Small intestine (tissue), 7 donors: ENCODE results near the gene SLC1A1. TPM values are rescaled to one million over a fixed set of nuclear protein-coding genes. Genes with fewer than 3 reads are reported as not detected.

Source experiments
- DNase-seq, 2 donors: peaks; one replicate each; pipeline versions ENCODE4 v3.0.0 to v3.0.0-alpha.2; 2013
- FAIRE-seq: peaks from 2 replicates; lab custom pipeline; 2012; peaks lifted over from hg19 to GRCh38; lab: Jason Lieb, UNC
- H3K27ac ChIP-seq, 3 donors: one replicate each; pipeline ENCODE4 v1.5.1; 2013; ENCODE audit warnings: low read length in 2 of 3, mild to moderate bottlenecking in 2 of 3, control low read depth in 1 of 3, inconsistent platforms in 1 of 3, low read depth in 1 of 3, moderate library complexity in 1 of 3
- H3K27me3 ChIP-seq, 3 donors: one replicate each; pipeline ENCODE4 v1.6.1; 2013; ENCODE audit warnings: low read length in 3 of 3, inconsistent platforms in 1 of 3; ENCODE audit not compliant: control insufficient read depth in 3 of 3, insufficient read depth in 3 of 3
- H3K36me3 ChIP-seq, 3 donors: one replicate each; pipeline ENCODE4 v1.6.1; 2013; ENCODE audit warnings: low read length in 3 of 3, inconsistent platforms in 1 of 3, low read depth in 1 of 3, mild to moderate bottlenecking in 1 of 3, moderate library complexity in 1 of 3; ENCODE audit not compliant: control insufficient read depth in 3 of 3, insufficient read depth in 2 of 3
- H3K4me1 ChIP-seq, 3 donors: one replicate each; pipeline ENCODE4 v1.6.1; 2013; ENCODE audit warnings: low read length in 2 of 3, inconsistent platforms in 1 of 3, low read depth in 1 of 3, mild to moderate bottlenecking in 1 of 3, moderate library complexity in 1 of 3; ENCODE audit not compliant: control insufficient read depth in 3 of 3, insufficient read depth in 2 of 3
- H3K4me3 ChIP-seq, 3 donors: one replicate each; pipeline ENCODE4 v1.5.1; 2013; ENCODE audit warnings: low read length in 3 of 3, control low read depth in 1 of 3, inconsistent platforms in 1 of 3, low read depth in 1 of 3, mild to moderate bottlenecking in 1 of 3, moderate library complexity in 1 of 3
- H3K9me3 ChIP-seq, 2 donors: one replicate each; pipeline ENCODE4 v1.6.1; 2013; ENCODE audit warnings: low read depth in 1 of 2, low read length in 1 of 2; ENCODE audit not compliant: control insufficient read depth in 2 of 2, insufficient read depth in 1 of 2
- WGBS, 3 donors: extraction: QIAGEN DNeasy Blood & Tissue Kit; methylation state at CpG; one replicate each; pipeline ENCODE4 v1.1.7; 2013; 5-methylcytosine and 5-hydroxymethylcytosine counted together
- polyA plus RNA-seq, 4 donors: library from polyadenylated mRNA; stranded (reverse) in 3 of 4; unstranded in 1 of 4; fragments of 200-250 nt in 3 of 4; fragments of 120-200 nt in 1 of 4; gene quantifications; one replicate each; pipeline versions ENCODE4 v1.2.1 to v1.2.3, GENCODE V29; 2013
- donor health status: healthy with polysubstance abuse.
- donor health status: control.
- donor health status: control.
- donor health status: Bipolar disorder and iron deficiency.
- donor health status: healthy.

Gene SLC1A1
- polyA plus RNA-seq, 4 donors = 21.1 to 46.4 (median 42.9) TPM

DNA sequence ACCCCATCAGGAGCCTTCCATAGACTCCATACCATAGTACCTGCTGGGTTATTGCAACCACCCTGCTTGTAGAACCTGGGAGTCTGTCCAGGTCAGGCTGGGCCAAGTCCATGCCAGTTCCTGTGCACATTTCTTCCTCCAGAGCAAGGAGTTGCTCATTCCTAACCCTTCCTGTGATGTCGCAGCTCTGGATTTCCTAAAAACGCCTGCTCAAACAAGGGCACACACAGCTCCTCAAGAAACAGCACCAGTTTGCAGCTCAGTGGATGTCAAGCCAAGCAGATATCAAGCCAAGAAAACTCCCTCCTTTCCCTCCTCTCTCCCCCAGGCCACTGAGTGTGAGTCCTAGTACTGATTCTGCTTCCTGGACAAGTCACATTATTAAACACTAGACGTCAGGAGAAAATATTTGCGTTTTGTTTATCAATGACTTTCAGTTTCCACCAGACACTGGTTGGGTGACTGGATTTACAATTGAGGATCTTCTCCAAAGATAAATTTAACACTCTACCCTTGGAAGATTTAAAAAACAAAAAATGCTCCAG lies 59.6 kb downstream of the SLC1A1 start:
- no peak for FAIRE-seq
- no peaks in the 10 kb centered on the region for H3K9me3 ChIP-seq
- WGBS, 3 donors = 56 to 75% (median 73%) methylated on average over 4 of the region's 4 CpGs
- peak overlapping the region in 2 of 3 donors; percentile 6 to 76 for H3K27ac ChIP-seq
- H3K4me3 ChIP-seq = no peak overlapping the region
- H3K4me1 ChIP-seq = peaks cover 0 to 24% (median 2%) of the 10 kb centered on the region in 3 donors
- H3K36me3 ChIP-seq = peaks cover 0 to 12% (median 3%) of the 10 kb centered on the region in 3 donors
- no peak for DNase-seq
- no peaks in the 10 kb centered on the region for H3K27me3 ChIP-seq

DNA sequence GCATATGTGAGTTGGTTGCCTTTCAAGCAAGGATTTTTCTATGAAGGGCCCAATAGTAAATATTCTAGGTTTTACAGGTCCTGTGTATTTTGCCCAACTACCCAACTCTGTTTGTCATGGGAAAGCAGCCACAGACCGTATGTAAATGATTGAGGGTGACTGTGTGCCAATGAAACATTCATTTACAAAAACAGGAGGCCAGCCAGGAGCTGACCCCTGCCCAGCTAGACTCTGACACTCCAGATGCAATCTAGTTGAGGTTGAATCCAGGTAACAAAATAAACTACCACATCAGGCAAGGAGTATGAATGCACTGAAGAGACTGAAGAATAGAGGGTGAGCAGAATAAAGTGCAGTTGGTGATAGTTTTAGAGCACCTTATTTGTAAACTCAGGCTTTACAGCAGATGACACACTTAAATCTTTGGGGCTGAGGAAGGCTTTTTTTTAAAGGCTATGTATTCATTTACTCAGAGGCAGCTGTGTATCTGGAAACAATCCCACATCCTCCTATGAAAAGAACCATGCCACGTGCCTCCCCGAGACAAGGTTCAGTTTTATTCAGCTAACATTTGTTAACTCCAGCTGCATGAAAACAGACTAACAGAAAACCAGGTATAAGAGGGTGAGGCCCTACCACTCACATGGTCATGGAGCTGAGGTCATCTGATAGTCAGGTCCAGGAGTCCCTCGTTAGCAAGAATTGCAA lies 60.7 kb downstream of the SLC1A1 start:
- H3K27ac ChIP-seq = peak overlapping the region in 2 of 3 donors; percentile 21 to 76
- no peak for FAIRE-seq
- DNase-seq = peak; percentile 32 to 75

DNA sequence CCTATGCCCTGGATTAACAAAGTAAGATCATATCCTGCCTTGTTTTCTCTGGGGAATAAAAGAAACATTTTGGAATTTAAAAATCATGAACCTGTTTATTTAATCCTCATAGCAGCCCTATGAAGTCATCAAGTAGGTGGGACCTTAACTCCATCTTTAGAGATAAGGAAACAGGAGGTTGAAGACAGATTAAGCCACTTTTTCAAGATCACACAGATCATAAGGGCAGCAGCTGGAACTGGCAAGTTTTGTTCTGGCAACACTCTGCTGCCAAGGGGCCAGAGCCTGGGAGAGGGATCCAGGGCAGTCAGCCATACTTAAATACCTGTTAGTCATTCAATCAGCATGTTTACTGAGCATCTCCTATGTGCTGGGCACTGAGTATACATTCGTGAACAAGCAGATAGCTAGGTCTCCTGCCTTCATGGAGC lies 63.7 kb downstream of the SLC1A1 start:
- Histone ChIP-seq H3K27ac (no peak overlapping the region), H3K4me1 (peaks cover 0 to 21% (median 2%) of the 10 kb centered on the region in 3 donors), H3K4me3 (no peak overlapping the region), H3K9me3 (no peaks in the 10 kb centered on the region), H3K36me3 (peaks cover 0 to 9% (median 0%) of the 10 kb centered on the region in 3 donors), H3K27me3 (no peaks in the 10 kb centered on the region)
- FAIRE-seq (no peak), DNase-seq (no peak)
- 72 to 85% (median 79%) methylated on average over 1 of the region's 1 CpG for WGBS, 3 donors

More for the DNA sequence above, 60.7 kb downstream of the SLC1A1 start:
- Histone ChIP-seq H3K9me3 (no peaks in the 10 kb centered on the region), H3K4me1 (peaks cover 0 to 24% (median 2%) of the 10 kb centered on the region in 3 donors), H3K36me3 (peaks cover 0 to 12% (median 3%) of the 10 kb centered on the region in 3 donors), H3K4me3 (no peak overlapping the region), H3K27me3 (no peaks in the 10 kb centered on the region)
- 23 to 32% (median 25%) methylated on average over 4 of the region's 4 CpGs for WGBS, 3 donors

DNA sequence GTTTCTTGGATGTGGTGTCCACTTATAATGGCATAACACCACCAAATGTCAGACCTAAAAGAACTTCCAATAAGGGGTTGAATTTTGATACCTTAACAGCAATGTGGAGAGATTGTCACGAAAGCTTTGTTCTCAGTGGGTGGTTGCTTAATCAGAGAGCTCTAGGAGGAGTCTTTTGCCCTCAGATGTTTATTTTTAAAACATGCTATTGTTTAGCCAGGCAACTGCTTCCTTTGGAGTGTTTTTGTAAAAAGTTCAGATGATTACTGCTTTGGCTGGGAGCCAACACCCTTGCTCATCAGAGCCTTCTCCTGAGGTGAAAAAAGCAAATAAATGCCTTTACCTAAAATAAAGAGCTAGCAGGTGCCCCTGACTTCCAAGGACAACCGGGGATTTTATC lies 65.0 kb downstream of the SLC1A1 start:
- no peak for FAIRE-seq
- Histone ChIP-seq H3K4me3 (no peak overlapping the region), H3K27ac (no peak overlapping the region), H3K27me3 (no peaks in the 10 kb centered on the region), H3K4me1 (peaks cover 0 to 16% (median 1%) of the 10 kb centered on the region in 3 donors), H3K36me3 (peaks cover 0 to 2% (median 0%) of the 10 kb centered on the region in 3 donors), H3K9me3 (no peaks in the 10 kb centered on the region)
- no peak for DNase-seq
- WGBS, 3 donors = 62 to 71% (median 66%) methylated on average over 2 of the region's 2 CpGs

DNA sequence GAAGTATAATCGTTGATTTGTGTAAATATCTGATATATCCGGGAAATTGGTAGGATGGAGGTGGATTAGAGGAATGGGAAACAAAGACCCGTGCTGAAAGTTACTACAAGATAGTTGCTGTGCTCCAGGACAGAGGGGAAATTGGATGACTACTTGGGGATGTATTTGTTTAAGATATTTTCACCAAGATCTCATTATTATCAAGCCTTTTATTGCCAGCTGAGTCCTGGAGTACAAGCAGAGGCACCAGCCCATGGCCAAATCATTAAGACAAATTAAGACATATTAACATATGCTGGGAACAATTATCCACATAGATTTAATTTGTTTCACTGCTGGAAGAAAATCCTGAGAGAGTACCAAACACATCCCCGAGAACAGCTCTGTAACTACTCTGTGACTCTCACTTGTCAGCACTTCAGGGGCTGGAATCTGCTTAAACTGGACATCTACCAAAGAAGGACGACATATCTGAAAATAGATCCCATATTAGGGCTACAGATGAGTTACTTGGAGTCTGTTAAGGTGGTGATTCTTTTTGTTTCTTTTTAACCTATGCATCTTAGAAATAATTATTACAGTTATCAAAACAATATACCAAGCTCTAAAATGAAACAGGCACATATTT lies 68.2 kb downstream of the SLC1A1 start:
- Histone ChIP-seq H3K36me3 (peaks cover 0 to 8% (median 4%) of the 10 kb centered on the region in 3 donors), H3K9me3 (no peaks in the 10 kb centered on the region), H3K4me1 (no peaks in the 10 kb centered on the region), H3K27me3 (no peaks in the 10 kb centered on the region), H3K27ac (no peak overlapping the region), H3K4me3 (no peak overlapping the region)
- FAIRE-seq (no peak), DNase-seq (no peak)
- 78 to 92% (median 85%) methylated on average over 5 of the region's 5 CpGs for WGBS, 3 donors

DNA sequence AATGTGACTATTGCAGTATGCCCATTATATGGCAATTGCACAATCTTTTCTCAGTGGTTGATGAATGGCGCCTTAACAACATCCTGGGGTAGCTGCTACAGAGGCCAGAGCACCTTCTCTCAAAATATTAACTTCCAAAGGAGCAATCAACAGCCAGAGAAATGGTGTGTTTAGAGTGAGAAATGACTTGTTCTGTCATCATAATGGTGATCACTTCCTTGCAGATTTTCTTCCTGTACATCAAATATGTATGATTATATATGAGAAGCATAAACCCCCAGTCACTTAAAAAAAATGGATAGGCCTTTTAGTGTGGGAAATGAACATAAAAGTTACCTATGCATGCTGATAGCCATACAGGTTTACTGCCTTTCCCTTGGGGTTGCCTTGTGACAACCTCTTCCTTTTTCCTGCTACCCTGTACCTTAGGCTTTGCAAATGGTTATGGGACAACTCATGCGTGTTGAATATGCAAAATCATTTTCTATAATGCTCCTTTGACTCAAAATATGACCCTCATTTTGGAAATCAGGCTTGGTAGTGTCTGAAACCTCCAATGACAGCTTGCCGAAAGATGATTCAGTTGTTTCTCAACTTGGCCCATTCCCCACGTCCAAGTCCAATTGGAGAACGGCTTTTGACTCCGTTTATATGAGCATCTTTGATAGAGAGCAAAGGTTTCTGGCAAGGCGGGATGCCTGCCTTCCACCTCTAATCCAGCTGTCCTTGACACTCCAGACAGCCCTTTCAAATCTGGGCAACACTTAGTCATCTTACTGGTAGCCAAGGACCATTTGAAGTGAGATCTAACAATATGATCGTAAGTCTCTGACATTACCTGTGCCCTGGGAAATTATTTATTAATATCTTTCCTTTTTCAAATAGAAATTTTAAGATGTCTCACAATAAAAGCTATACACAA lies 69.3 kb downstream of the SLC1A1 start:
- no peaks in the 10 kb centered on the region for H3K4me1 ChIP-seq
- no peaks in the 10 kb centered on the region for H3K9me3 ChIP-seq
- H3K27me3 ChIP-seq = no peaks in the 10 kb centered on the region
- H3K36me3 ChIP-seq = peaks cover 0 to 13% (median 4%) of the 10 kb centered on the region in 3 donors
- 71 to 81% (median 80%) methylated on average over 8 of the region's 8 CpGs for WGBS, 3 donors
- H3K4me3 ChIP-seq = no peak overlapping the region
- no peak for FAIRE-seq
- DNase-seq = no peak
- no peak overlapping the region for H3K27ac ChIP-seq

DNA sequence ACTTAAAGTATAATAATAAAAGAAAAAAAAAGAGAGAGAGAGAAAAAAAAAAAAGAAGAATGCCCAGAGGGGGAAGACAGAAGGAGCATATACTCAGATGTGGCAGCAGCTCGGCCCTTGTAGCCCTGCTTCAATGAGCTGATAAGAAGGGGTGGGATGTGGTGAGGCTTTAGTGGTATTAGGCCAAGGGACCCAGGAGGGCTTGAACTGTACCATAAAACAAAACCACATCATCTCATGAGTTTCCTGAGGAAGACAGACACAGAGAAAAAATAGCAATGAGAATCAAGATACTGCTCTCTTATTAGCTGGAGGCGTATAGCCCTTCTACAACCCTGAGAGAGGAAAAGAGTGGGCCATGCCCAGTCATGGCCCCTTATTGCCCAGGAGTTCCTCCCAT lies 72.8 kb downstream of the SLC1A1 start:
- Histone ChIP-seq H3K9me3 (no peaks in the 10 kb centered on the region), H3K4me1 (no peaks in the 10 kb centered on the region), H3K27me3 (no peaks in the 10 kb centered on the region), H3K27ac (no peak overlapping the region), H3K36me3 (peaks cover 0 to 20% (median 8%) of the 10 kb centered on the region in 3 donors), H3K4me3 (no peak overlapping the region)
- 73 to 93% (median 84%) methylated on average over 2 of the region's 2 CpGs for WGBS, 3 donors
- DNase-seq (no peak), FAIRE-seq (no peak)

DNA sequence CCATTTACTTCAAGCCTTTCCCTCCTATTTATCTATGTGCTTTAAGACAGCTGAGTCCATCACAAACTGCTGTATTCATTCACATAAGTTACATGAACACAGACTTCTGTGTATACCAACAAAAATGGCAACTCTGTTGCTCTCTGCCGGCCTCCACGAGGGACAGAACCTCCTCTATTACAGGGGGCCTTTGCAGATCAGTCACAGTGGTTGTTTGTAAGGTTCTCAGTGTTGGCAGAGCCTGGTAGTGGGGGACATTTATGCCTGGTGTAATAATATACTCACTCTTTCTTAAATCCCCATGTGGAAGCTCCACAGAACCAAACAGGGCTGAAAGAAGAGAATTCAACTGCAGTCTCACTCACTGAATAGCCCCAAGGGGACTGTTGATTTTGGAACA lies 76.5 kb downstream of the SLC1A1 start:
- Histone ChIP-seq H3K4me3 (no peak overlapping the region), H3K4me1 (no peaks in the 10 kb centered on the region), H3K27ac (no peak overlapping the region), H3K27me3 (no peaks in the 10 kb centered on the region), H3K9me3 (no peaks in the 10 kb centered on the region), H3K36me3 (peaks cover 0 to 22% (median 8%) of the 10 kb centered on the region in 3 donors)
- 86 to 94% (median 87%) methylated on average over 2 of the region's 2 CpGs for WGBS, 3 donors
- FAIRE-seq = no peak
- no peak for DNase-seq
